Parathyroid adenoma (tissue), 2 donors: ENCODE measurements around the gene CCDC57.
"Not testable (repeated sequence)": the region's sequence is repeated elsewhere in the genome, so short reads cannot be mapped to it uniquely, and the experiment has no call there.

Experiments
- H2AFZ ChIP-seq: fragments of 300-600 bp; sonication (generic); one replicate; pipeline ENCODE4 v1.7.0; 2017; ENCODE audit warnings: antibody characterized with exemption, mild to moderate bottlenecking
- H3K27ac ChIP-seq: fragments of 300-600 bp; sonication (generic); one replicate; pipeline ENCODE4 v1.7.0; 2017
- H3K27me3 ChIP-seq: fragments of 300-600 bp; sonication (generic); one replicate; pipeline ENCODE4 v1.7.0; 2017; ENCODE audit warnings: low read length; ENCODE audit not compliant: control insufficient read depth, insufficient read depth
- H3K36me3 ChIP-seq: fragments of 300-600 bp; sonication (generic); one replicate; pipeline ENCODE4 v1.7.0; 2017; ENCODE audit warnings: low read length; ENCODE audit not compliant: control insufficient read depth, insufficient read depth
- H3K4me1 ChIP-seq: fragments of 300-600 bp; sonication (generic); one replicate; pipeline ENCODE4 v1.7.0; 2017; ENCODE audit warnings: control low read depth
- H3K4me2 ChIP-seq: fragments of 300-600 bp; sonication (generic); one replicate; pipeline ENCODE4 v1.7.0; 2017; ENCODE audit warnings: low read length
- H3K4me3 ChIP-seq: fragments of 300-600 bp; sonication (generic); one replicate; pipeline ENCODE4 v1.7.0; 2017; ENCODE audit warnings: low read depth, low read length
- H3K79me2 ChIP-seq: fragments of 300-600 bp; sonication (generic); one replicate; pipeline ENCODE4 v1.7.0; 2017; ENCODE audit warnings: control low read depth
- H3K9ac ChIP-seq: fragments of 300-600 bp; sonication (generic); one replicate; pipeline ENCODE4 v1.7.0; 2017; ENCODE audit warnings: mild to moderate bottlenecking
- H3K9me3 ChIP-seq: fragments of 300-600 bp; sonication (generic); one replicate; pipeline ENCODE4 v1.7.0; 2017; ENCODE audit warnings: low read length; ENCODE audit not compliant: control insufficient read depth
- CTCF ChIP-seq: fragments of 300-600 bp; sonication (generic); IDR thresholded peaks from one replicate; pipeline ENCODE4 v1.7.0; 2017; ENCODE audit warnings: antibody characterized with exemption, mild to moderate bottlenecking
- donor health status: primary hyperparathyroidism.

Gene CCDC57

GRCh38 chr17:82214012-82214628 lies 1.5 kb upstream of the CCDC57 start:
- Histone ChIP-seq H2AFZ (no peak overlapping the region), H3K27me3 (no peaks in the 10 kb centered on the region), H3K4me2 (no peak overlapping the region), H3K27ac (no peak overlapping the region), H3K4me1 (peaks cover 27% of the 10 kb centered on the region), H3K4me3 (no peak overlapping the region), H3K79me2 (peaks cover 3% of the 10 kb centered on the region), H3K36me3 (no peaks in the 10 kb centered on the region), H3K9me3 (no peaks in the 10 kb centered on the region), H3K9ac (no peak overlapping the region)
- no peak for TF ChIP-seq CTCF

- no peaks in the 10 kb centered on the region for H3K27me3 ChIP-seq
- H3K4me1 ChIP-seq: peaks cover 27% of the 10 kb centered on the region
- H2AFZ ChIP-seq: peak overlapping the region; percentile 100
- H3K79me2 ChIP-seq: peaks cover 3% of the 10 kb centered on the region
- H3K9ac ChIP-seq: peak overlapping the region; percentile 85
- no peaks in the 10 kb centered on the region for H3K9me3 ChIP-seq
- TF ChIP-seq CTCF: no peak
- peak overlapping the region; percentile 65 for H3K4me3 ChIP-seq
- H3K36me3 ChIP-seq: no peaks in the 10 kb centered on the region
- H3K4me2 ChIP-seq: peak overlapping the region; percentile 89
- peak overlapping the region; percentile 76 for H3K27ac ChIP-seq
Observed at GRCh38 chr17:82213251-82214011, 789 bp upstream of the CCDC57 start.

- H3K9me3 ChIP-seq, H3K4me2 ChIP-seq: not testable (repeated sequence)
- H3K4me1 ChIP-seq: peaks cover 18% of the 10 kb centered on the region
Observed at GRCh38 chr17:82210655-82211054, 2.0 kb downstream of the CCDC57 start.

GRCh38 chr17:82205720-82206508 lies 6.7 kb downstream of the CCDC57 start:
- H3K9me3 ChIP-seq: no peaks in the 10 kb centered on the region
- H3K4me3 ChIP-seq: peak overlapping the region; percentile 6
- H3K27ac ChIP-seq: peak overlapping the region; percentile 54
- no peaks in the 10 kb centered on the region for H3K27me3 ChIP-seq
- TF ChIP-seq CTCF: peak; percentile 96
- H2AFZ ChIP-seq: peak overlapping the region; percentile 72
- H3K79me2 ChIP-seq: no peaks in the 10 kb centered on the region
- no peaks in the 10 kb centered on the region for H3K36me3 ChIP-seq
- H3K9ac ChIP-seq: no peak overlapping the region
- H3K4me2 ChIP-seq: peak overlapping the region; percentile 55
- H3K4me1 ChIP-seq: peaks cover 18% of the 10 kb centered on the region

More at GRCh38 chr17:82210655-82211054, 2.0 kb downstream of the CCDC57 start:
- H3K4me3 ChIP-seq, H2AFZ ChIP-seq, H3K27me3 ChIP-seq, H3K27ac ChIP-seq, H3K79me2 ChIP-seq, H3K9ac ChIP-seq, H3K36me3 ChIP-seq: not testable (repeated sequence)
